HTERT RPE-1 (cell line): ENCODE data around the gene PNPLA8.
"Not testable (repeated sequence)": the region's sequence is repeated elsewhere in the genome, so short reads cannot be mapped to it uniquely, and the experiment has no call there.

Experiments used
- in situ Hi-C: fragments of 300-500 bp; cut with MboI; formaldehyde crosslinking; loops from 4 replicates; pipeline ENCODE4 v1.14.3; 2020; ENCODE audit warnings: low sequenced_read_pairs

The PNPLA8 gene, protein sequence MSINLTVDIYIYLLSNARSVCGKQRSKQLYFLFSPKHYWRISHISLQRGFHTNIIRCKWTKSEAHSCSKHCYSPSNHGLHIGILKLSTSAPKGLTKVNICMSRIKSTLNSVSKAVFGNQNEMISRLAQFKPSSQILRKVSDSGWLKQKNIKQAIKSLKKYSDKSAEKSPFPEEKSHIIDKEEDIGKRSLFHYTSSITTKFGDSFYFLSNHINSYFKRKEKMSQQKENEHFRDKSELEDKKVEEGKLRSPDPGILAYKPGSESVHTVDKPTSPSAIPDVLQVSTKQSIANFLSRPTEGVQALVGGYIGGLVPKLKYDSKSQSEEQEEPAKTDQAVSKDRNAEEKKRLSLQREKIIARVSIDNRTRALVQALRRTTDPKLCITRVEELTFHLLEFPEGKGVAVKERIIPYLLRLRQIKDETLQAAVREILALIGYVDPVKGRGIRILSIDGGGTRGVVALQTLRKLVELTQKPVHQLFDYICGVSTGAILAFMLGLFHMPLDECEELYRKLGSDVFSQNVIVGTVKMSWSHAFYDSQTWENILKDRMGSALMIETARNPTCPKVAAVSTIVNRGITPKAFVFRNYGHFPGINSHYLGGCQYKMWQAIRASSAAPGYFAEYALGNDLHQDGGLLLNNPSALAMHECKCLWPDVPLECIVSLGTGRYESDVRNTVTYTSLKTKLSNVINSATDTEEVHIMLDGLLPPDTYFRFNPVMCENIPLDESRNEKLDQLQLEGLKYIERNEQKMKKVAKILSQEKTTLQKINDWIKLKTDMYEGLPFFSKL

DNA sequence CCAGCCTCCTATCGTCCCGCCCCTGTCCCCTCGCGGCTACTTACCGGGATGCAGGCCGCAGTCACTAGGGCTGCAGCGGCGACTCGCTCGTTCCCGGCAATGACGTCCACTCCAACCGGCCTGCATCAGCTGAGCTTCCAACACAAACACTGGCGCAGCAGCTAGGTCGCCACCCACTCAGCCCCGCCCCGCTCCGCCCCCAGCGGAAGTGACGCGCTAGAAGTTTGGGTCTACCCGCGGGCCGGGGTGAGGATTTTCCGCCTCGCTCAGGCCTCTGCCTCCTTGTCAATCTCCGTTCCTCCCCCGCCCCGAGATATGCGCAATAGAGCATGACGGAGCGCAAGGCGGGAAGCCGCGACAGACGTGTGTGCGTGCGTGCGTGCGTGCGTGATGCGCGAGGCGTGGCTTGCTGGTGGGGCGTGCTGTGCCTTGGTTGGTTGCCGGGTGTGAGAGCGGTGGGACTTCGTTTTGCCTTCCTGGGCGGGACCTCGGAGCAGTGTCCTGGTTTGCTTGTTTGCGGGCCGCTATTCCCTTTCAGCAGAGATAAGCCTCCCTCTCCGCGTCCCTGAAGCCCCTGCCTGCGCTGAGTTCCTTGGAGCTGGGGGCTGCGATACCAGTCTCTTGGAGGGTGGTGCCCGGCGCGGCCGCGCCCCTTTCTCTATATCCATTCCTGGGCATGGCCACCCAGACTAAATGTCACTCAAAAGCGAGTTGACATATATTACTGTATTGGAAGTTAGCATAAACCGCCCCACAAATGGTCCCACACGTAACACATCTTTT lies at the start of gene PNPLA8:
Gene PNPLA8, minus strand, starts transcription at position 151 of the 783 bp plus-strand sequence. CDS start 10,644 bp downstream, outside the sequence.
- in situ Hi-C loops: no loop called here

DNA sequence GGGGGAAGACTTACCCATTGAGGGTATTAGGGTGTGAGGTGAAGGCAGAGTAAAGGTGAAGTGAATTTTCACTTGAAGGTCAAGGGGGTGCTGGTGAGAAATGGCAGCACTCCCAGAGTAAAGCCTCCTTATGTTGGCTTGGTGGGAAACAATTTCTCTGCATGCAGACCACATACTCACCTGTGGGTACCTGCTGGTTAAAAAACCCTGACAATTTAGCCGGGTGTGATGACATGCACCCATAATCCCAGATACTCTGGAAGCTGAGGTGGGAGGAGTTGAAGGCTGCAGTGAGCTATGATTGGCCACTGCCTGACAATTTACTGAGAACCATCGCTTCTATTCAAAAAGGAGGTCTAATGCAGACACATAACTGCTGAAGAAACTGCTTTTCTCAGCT lies 49.2 kb upstream of the PNPLA8 start:
- in situ Hi-C loops: no loop called here

DNA sequence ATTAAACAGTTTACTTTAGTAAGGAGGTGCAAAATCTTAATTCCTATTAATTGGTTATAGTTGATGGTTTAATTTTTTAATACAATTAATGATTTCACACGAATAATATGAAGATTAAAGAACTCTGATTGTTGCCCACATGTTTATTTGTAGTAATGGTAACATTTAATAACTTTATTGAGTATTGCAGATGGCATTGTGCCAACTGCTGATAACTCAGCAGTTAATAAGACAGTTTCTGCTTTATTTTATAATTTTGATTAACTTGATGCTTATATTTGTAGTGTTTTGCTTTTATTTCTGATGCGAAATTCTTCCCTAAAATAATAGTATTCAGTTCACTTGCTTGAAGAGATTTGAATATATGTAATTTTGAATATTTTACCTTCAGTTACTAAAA lies 46.5 kb upstream of the PNPLA8 start:
- in situ Hi-C loops: no loop called here

DNA sequence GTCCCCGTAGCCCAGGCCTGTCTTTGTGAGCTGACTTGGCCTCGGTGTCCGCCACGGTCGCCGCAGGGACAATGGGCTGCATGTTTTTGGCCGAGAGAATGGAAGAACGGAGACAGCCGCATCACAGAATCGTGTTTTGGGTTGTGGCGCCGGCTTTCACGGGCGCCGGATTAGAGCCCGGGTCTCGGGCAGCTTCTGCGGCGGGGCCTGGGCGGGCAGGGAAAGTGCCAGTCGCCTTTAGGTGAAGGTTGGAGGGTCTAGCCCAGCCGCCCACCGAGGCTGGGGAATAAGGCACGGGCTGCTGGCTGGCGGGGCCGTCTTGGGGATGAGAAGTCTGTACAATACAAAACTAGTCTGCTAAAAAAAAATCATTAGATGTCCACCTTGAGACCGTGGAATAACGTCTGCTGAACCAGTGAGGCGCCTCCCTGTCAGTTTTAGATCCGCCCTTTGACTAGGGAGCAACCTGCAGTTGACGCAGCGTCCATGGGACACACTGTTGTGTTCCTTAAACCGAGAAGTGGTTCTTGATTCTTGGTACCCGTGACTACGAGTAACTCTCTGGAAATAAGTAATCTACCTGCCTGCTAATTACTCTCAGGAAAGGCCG lies 44.3 kb upstream of the PNPLA8 start:
- in situ Hi-C loops: no loop called here

DNA sequence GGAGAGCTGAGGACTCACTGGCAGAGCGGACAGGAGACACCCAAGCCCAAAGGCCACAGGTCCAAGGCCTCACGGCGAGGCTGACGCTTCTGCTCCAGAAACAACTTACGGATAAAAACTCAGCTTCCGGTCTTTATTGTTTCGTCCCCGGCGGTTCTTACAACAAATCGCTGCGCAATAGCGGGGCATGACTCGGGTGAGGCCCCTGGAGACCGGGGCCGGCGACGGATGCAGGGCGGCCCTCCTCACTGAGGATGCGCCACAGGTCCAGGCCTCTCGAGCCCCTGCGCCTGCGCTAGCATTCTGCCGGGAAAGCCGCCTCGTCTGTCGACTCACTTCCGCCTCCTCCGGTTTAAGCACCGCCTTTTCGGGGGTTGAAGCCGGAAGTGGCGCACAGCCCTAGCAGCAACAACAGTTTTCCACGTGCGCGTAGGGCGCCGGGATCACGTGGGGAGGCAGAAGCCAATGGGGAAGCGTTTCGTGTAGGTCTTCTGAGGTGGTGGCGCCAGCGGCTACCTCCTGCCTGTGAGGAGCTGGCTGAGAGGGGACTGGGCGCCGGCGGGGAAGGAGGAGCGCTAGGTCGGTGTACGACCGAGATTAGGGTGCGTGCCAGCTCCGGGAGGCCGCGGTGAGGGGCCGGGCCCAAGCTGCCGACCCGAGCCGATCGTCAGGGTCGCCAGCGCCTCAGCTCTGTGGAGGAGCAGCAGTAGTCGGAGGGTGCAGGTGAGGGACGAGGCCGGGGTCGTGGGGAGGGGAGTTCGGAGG lies 43.6 kb upstream of the PNPLA8 start, which contains the start of the genes DNAJB9 and THAP5:
Gene DNAJB9, plus strand, starts transcription at position 494 of the 765 bp plus-strand sequence. CDS start 1,853 bp downstream, outside the sequence.
Gene THAP5, minus strand, starts transcription at position 326 of the 765 bp plus-strand sequence. Its CDS starts 137 bp downstream, at position 189.
- in situ Hi-C loops: no loop called here

DNA sequence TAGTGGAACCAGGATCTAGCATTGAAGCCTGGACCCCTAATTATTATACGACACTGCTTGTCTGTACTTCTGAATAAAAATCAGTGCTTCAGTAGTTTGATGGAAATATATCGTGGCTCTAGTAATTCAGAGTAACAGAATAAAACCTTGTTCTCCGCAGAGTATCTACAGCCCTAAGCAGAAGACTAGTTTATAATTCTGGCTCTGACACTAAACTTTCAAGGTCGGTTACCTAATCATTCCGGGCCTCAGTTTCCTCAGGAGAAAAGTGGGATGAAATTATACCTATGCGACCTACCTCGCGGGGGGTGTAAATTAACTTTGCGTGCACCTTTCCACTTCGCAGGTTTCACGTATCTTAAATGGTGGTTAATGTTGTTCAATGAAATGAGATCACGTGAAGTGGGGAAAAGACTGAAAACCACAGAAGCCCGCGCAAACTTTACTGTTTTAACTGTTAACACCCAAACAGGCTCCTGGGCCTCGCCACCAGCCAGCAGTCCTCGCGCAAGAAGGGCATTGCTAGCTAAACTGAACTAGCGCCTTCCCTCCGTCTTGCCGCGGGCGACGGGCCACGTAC lies 43.0 kb upstream of the PNPLA8 start:
- in situ Hi-C loops: no loop called here

DNA sequence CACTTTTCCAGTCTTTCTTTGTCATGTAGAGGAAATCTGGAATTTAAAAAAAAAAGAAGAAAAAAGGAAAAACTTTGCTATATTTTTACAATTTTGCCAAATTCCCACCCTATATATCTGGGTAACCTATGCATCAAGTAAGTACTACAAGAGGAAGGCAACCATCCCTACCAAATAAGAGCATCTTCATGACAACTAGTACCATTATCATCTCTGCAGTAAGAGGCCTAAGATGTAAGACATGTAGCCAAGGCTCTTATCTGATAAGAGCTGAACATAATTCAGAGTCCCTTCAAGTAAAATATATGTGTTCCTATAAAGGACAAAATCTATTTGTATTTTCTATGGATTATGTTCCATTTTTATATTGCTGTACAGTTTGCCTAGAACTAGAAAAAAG lies 40.1 kb upstream of the PNPLA8 start:
- in situ Hi-C loops: no loop called here

DNA sequence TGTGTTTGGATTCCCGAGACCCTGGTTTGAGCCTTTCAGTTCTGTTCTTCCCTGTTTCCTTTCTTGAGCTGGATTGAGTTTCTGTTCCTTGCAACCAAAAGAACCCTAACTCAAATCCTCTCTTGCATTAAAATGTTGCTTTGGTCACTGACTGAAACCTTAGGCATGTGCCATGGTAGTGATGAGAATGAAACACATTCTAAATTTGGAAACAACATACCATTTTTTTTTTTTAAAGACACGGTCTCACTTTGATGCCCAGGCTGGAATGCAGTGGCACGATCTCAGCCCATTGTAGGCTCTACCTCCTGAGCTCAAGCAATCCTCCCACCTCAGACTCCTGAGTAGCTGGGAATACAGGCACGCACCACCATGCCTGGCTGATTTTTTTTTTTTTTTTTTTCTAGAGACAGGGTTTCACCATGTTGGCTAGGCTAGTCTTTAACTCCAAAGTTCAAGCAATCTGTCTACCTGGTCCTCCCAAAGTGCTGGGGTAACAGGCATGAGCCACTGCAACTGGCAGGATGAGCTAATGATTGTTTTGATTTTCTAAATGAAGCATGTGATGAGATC lies 35.2 kb upstream of the PNPLA8 start:
- in situ Hi-C loops: no loop called here

DNA sequence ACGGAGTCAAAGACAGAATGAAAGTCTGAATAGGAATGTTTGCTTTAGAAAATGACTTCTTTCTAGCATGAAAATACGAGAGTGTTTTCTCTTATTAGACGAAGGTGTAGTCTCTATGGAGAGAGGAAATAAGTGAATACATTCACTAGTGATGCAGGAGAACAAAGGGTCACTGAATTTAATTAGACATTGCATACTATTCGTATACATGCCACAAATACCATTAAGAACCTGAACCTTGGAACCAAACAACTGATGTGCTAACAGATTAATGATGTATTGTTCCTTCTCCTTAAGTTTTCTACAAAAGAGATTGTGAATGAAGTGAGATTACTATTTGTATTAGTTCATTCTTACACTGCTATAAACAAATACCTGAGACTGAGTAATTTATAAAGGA lies 33.3 kb upstream of the PNPLA8 start:
- in situ Hi-C loops: no loop called here

DNA sequence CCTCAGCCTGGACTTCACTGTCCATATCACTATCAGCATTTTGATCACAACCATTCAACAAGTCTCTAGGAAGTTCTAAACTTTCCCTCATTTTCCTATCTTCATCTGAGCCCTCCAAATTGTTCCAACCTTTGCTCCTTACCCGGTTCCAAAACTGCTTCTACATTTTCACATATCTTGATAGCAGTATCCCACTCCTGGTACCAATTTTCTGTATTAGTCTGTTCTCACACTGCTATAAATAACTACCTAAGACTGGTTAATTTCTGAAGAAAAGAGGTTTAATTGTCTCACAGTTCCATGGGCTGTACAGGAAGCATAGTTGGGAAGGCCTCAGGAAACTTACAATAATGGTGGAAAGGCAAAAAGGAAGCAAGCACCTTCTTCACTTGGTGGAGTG lies 31.7 kb upstream of the PNPLA8 start:
- in situ Hi-C loops: no loop called here

DNA sequence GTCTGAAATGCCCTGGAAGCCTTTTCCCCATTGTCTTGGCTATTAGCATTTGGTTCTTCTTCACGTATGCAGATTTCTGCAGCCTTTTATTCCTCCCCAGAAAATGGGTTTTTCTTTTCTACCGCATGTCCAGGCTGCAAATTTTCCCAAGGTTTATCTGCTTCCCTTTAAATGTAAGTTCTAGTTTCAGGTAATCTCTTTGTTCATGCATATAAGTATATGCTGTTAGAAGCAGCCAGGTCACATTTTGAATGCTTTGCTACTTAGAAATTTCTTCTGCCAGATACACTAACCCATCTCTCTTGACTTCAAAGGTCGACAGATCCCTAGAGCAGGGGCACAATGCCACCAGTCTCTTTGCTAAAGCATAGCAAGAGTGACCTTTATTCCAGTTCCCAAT lies 31.3 kb upstream of the PNPLA8 start:
- in situ Hi-C loops: no loop called here

DNA sequence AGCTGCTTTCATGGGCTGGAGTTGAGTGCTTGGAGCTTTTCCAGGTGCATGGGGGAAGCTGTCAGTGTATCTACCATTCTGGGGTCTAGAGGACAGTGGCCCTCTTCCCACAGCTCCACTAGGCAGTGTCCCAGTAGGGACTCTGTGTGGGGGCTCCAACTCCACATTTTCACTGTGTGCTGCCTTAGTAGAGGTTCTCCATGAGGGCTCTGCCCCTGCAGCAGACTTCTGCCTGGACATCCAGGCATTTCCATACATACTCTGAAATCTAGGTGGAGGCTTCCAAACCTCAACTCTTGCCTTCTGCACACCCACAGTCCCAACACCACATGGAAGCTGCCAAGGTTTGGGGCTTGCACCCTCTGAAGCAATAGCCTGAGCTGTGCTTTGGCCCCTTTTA lies 30.7 kb upstream of the PNPLA8 start:
- in situ Hi-C loops: not testable (repeated sequence)

DNA sequence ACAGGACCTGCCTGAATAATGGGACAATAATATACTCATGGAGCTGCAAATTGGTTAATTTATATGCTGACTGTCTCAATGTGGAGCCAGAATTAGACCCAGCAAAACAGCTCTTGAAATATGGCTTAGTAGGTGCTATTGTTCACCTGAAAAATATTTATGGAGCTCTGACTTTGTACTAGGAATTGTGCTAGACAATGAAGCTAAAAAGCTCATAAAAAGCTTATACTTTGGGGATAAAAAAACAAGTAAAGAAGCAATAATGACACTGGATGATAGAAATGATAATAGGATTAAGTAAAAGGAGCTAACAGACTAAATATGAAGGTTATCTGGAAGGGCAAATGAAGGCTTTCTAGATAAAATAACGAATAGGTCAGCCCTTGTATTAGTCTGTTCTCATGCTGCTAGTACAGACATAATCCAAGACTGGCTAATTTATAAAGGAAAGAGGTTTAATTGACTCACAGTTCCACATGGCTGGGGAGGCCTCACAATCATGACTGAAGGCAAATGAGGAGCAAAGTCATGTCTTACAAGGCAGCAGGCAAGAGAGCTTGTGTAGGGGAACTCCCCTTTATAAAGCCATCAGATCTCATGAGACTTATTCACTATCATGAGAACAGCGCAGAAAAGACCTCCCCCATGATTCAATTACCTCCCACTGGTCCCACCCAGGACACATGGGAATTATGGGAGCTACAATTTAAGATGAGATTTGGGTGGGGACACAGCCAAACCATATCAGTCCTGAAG lies 22.4 kb upstream of the PNPLA8 start:
- in situ Hi-C loops: not testable (repeated sequence)

DNA sequence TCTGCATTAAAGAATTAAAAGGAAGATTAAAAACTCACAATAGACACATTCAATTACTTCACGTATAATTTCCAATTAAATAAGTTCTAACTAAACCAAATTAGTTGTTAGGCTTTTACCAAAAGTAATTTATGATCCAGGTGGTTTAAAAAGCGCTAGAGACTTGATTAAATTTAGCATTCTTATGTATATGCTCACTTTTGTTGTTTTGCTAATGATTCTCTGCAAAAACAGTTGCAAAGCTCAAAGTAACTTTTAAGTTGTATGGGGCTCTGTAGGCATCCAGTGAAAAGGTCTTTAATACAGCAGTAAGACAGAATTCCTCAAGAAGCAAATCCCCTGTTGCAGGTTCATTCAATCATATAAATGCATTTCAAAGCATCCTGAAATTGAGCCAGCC lies 15.5 kb upstream of the PNPLA8 start:
- in situ Hi-C loops: no loop called here

DNA sequence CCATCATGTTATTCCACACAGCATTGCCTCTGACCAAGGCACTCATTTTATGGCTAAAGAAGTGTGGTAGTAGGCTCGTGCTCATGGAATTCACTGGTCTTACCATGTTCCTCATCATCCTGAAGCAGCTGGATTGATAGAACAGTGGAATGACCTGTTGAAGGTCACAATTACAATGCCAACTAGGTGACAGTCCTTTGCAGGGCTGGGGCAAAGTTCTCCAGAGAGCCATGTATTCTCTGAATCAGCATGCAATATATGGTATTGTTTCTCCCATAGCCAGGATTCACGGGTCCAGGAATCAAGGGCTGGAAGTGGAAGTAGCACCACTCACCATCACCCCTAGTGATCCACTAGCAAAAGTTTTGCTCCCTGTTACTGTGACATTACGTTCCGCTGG lies 12.8 kb upstream of the PNPLA8 start:
- in situ Hi-C loops: not testable (repeated sequence)

DNA sequence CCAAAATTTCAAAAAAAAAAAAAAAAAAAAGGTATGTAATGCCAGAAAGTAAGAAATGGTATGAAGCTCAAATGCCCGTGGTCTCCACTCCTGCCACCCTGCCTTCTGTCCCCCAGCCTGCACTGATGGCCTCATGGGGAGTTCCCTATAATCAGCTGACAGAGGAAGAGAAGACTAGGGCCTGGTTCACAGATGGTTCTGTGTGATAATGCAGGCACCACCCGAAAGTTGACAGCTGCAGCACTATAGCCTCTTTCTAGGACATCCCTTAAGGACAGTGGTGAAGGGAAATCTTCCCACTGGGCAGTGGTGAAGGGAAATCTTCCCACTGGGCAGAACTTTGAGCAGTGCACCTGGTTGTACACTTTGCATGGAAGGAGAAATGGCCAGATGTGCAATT lies 12.3 kb upstream of the PNPLA8 start:
- in situ Hi-C loops: not testable (repeated sequence)

DNA sequence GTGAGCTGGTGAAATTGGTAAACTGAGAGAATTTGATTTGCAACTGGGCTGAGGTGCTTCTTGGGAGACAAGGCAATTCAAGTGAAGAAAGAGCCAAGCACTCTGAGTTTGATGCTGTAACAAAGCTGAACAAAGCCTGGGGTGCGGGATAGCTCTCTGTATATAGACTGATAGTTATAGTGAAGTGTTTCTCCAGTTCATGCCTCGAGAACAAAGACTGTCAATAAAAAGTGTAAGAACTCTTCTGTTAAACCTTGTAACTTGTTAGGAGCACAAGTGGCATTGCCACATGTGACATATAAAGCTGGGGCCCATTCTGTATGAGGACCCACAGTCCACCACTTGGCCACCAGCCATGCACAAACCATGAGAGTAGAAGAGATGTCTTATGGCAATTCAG lies 11.3 kb upstream of the PNPLA8 start:
- in situ Hi-C loops: no loop called here

DNA sequence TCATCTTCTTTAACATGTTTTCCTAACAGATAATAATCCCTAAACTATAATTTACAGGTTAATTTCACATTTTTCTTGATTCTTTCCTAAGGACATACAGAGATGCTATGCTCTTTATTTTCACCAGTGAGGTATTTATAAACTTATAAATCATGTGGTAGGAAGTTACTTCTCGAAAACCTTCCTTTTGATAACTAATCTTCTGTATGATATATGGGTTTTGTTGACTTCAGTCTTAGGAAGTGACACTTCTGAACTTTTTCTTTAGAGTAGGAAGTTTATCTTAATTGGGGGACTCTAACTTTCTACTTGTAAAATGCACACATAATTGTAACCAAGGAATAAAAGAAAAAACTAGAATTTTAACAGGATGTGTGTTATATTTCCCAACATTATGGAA lies 9.8 kb upstream of the PNPLA8 start:
- in situ Hi-C loops: no loop called here

DNA sequence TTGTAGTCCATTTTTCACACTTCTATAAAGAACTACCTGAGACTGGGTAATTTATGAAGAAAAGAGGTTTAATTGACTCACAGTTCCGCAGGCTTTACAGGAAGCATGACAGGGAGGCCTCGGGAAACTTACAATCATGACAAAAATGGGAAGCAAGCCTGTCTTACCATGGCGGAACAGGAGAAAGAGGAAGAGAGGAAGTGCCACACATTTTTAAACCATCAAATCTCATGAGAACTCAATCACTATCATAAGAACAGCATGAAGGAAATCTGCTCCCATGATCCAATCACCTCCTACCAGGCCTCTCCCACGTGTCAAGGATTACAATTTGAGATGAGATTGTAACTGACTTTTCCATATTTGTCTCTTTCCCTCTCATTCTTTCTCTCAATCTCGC lies 9.3 kb upstream of the PNPLA8 start:
- in situ Hi-C loops: no loop called here
